Measurements from ENCODE around the gene CASQ1. TPM values are rescaled to one million over a fixed set of nuclear protein-coding genes. Genes with fewer than 3 reads are reported as not detected.

The CASQ1 gene
- total RNA-seq, 1 donor from 2014 or later: 1.7 TPM

- Mint-ChIP-seq H3K9me3 (ENCODE audit: unreplicated experiment) (no peaks in the 10 kb centered on the region), H3K27ac (ENCODE audit: unreplicated experiment) (peak overlapping the region; percentile 19), H3K36me3 (ENCODE audit: low read depth, unreplicated experiment) (peaks cover 11% of the 10 kb centered on the region), H3K4me1 (ENCODE audit: low read depth, unreplicated experiment) (no peaks in the 10 kb centered on the region), H3K27me3 (ENCODE audit: low read depth, unreplicated experiment) (no peaks in the 10 kb centered on the region), H3K4me3 (ENCODE audit: unreplicated experiment) (no peak overlapping the region)
- no peaks in the 10 kb centered on the region for H3K27me3 ChIP-seq (ENCODE audit: insufficient read depth, low read length)
- peaks cover 31% of the 10 kb centered on the region for H4K20me1 ChIP-seq (ENCODE audit: insufficient read depth, low read length)
- H3K4me1 ChIP-seq (ENCODE audit: insufficient read depth, low read length): no peaks in the 10 kb centered on the region
- no peak overlapping the region for H3K4me3 ChIP-seq (ENCODE audit: insufficient read depth, low read depth, low read length)
- no peaks in the 10 kb centered on the region for H3K9me3 ChIP-seq (ENCODE audit: insufficient read depth, low read depth, low read length)
- TF ChIP-seq EZH2 (IDR thresholded peaks at IDR 0.05; ENCODE audit: insufficient read depth, low read length) (no peak), CTCF (IDR thresholded peaks at IDR 0.05; ENCODE audit: insufficient read depth, low read depth, low read length) (no peak)
- no peak overlapping the region for H3K9ac ChIP-seq (ENCODE audit: low read length)
- DNase-seq (ENCODE audit: low read depth) (no peak), FAIRE-seq (no peak)
- H3K4me2 ChIP-seq (ENCODE audit: low read length): no peak overlapping the region
- H3K27ac ChIP-seq (ENCODE audit: low read depth, low read length): no peak overlapping the region
- H3K79me2 ChIP-seq (ENCODE audit: insufficient read depth, low read length): peaks cover 31% of the 10 kb centered on the region
- H3K36me3 ChIP-seq (ENCODE audit: insufficient read depth, low read length): peaks cover 36% of the 10 kb centered on the region
- H2AFZ ChIP-seq (ENCODE audit: low read depth, low read length): no peak overlapping the region
Observed at GRCh38 chr1:160239582-160240299, 49.4 kb downstream of the CASQ1 start.

- no peak overlapping the region for H3K4me3 Mint-ChIP-seq (ENCODE audit: unreplicated experiment)
- H3K4me2 ChIP-seq (ENCODE audit: low read length): no peak overlapping the region
- no peaks in the 10 kb centered on the region for H3K27me3 Mint-ChIP-seq (ENCODE audit: low read depth, unreplicated experiment)
- peaks cover 11% of the 10 kb centered on the region for H3K36me3 Mint-ChIP-seq (ENCODE audit: low read depth, unreplicated experiment)
- no peak overlapping the region for H2AFZ ChIP-seq (ENCODE audit: low read depth, low read length)
- H3K4me1 Mint-ChIP-seq (ENCODE audit: low read depth, unreplicated experiment): peaks cover 4% of the 10 kb centered on the region
- TF ChIP-seq CTCF (IDR thresholded peaks at IDR 0.05; ENCODE audit: insufficient read depth, low read depth, low read length): no peak
- TF ChIP-seq EZH2 (IDR thresholded peaks at IDR 0.05; ENCODE audit: insufficient read depth, low read length): no peak
- peaks cover 9% of the 10 kb centered on the region for H3K36me3 ChIP-seq (ENCODE audit: insufficient read depth, low read length)
- no peak overlapping the region for H3K27ac ChIP-seq (ENCODE audit: low read depth, low read length)
- no peaks in the 10 kb centered on the region for H3K9me3 Mint-ChIP-seq (ENCODE audit: unreplicated experiment)
- H3K27me3 ChIP-seq (ENCODE audit: insufficient read depth, low read length): no peaks in the 10 kb centered on the region
- H3K9me3 ChIP-seq (ENCODE audit: insufficient read depth, low read depth, low read length): no peaks in the 10 kb centered on the region
- peaks cover 68% of the 10 kb centered on the region for H3K79me2 ChIP-seq (ENCODE audit: insufficient read depth, low read length)
- no peaks in the 10 kb centered on the region for H3K4me1 ChIP-seq (ENCODE audit: insufficient read depth, low read length)
- no peak overlapping the region for H3K4me3 ChIP-seq (ENCODE audit: insufficient read depth, low read depth, low read length)
- H4K20me1 ChIP-seq (ENCODE audit: insufficient read depth, low read length): peaks cover 63% of the 10 kb centered on the region
- no peak overlapping the region for H3K9ac ChIP-seq (ENCODE audit: low read length)
- no peak for FAIRE-seq
- DNase-seq (ENCODE audit: low read depth): no peak
- H3K27ac Mint-ChIP-seq (ENCODE audit: unreplicated experiment): no peak overlapping the region
Observed at GRCh38 chr1:160243767-160244166, 53.4 kb downstream of the CASQ1 start.

GRCh38 chr1:160244209-160244608 is 53.8 kb downstream of the CASQ1 start:
- peaks cover 4% of the 10 kb centered on the region for H3K4me1 Mint-ChIP-seq (ENCODE audit: low read depth, unreplicated experiment)
- H2AFZ ChIP-seq (ENCODE audit: low read depth, low read length): no peak overlapping the region
- peaks cover 11% of the 10 kb centered on the region for H3K36me3 Mint-ChIP-seq (ENCODE audit: low read depth, unreplicated experiment)
- no peak overlapping the region for H3K27ac ChIP-seq (ENCODE audit: low read depth, low read length)
- DNase-seq (ENCODE audit: low read depth) (no peak), FAIRE-seq (no peak)
- no peak overlapping the region for H3K27ac Mint-ChIP-seq (ENCODE audit: unreplicated experiment)
- H3K4me3 Mint-ChIP-seq (ENCODE audit: unreplicated experiment): no peak overlapping the region
- H3K36me3 ChIP-seq (ENCODE audit: insufficient read depth, low read length): peaks cover 7% of the 10 kb centered on the region
- no peaks in the 10 kb centered on the region for H3K9me3 ChIP-seq (ENCODE audit: insufficient read depth, low read depth, low read length)
- no peak for TF ChIP-seq CTCF (IDR thresholded peaks at IDR 0.05; ENCODE audit: insufficient read depth, low read depth, low read length)
- TF ChIP-seq EZH2 (IDR thresholded peaks at IDR 0.05; ENCODE audit: insufficient read depth, low read length): no peak
- H3K27me3 ChIP-seq (ENCODE audit: insufficient read depth, low read length): no peaks in the 10 kb centered on the region
- H3K79me2 ChIP-seq (ENCODE audit: insufficient read depth, low read length): peaks cover 69% of the 10 kb centered on the region
- H3K4me2 ChIP-seq (ENCODE audit: low read length): no peak overlapping the region
- H3K27me3 Mint-ChIP-seq (ENCODE audit: low read depth, unreplicated experiment): no peaks in the 10 kb centered on the region
- no peak overlapping the region for H3K4me3 ChIP-seq (ENCODE audit: insufficient read depth, low read depth, low read length)
- no peak overlapping the region for H3K9ac ChIP-seq (ENCODE audit: low read length)
- no peaks in the 10 kb centered on the region for H3K4me1 ChIP-seq (ENCODE audit: insufficient read depth, low read length)
- peaks cover 64% of the 10 kb centered on the region for H4K20me1 ChIP-seq (ENCODE audit: insufficient read depth, low read length)
- H3K9me3 Mint-ChIP-seq (ENCODE audit: unreplicated experiment): no peaks in the 10 kb centered on the region

Measured in astrocyte (in vitro differentiated cells and primary cell).